HEK293T (cell line): ENCODE results near the gene VILL.

Experiments
- ARNT ChIP-seq: fragments of 450-650 bp; IDR thresholded peaks from 2 replicates; pipeline ENCODE4 v1.6.1; 2017; ENCODE audit warnings: mild to moderate bottlenecking
- CTBP1 ChIP-seq: fragments of 450-650 bp; IDR thresholded peaks from 2 replicates; pipeline ENCODE4 v1.6.1; 2016; ENCODE audit warnings: borderline replicate concordance
- FOXA1 ChIP-seq: fragments of 450-650 bp; IDR thresholded peaks from 2 replicates; pipeline ENCODE4 v1.6.1; 2016; ENCODE audit warnings: mild to moderate bottlenecking
- FOXK2 ChIP-seq: fragments of 450-650 bp; IDR thresholded peaks from 2 replicates; pipeline ENCODE4 v1.6.1; 2016; ENCODE audit warnings: mild to moderate bottlenecking
- FOXM1 ChIP-seq: fragments of 450-650 bp; IDR thresholded peaks from 2 replicates; pipeline ENCODE4 v1.6.1; 2017; ENCODE audit warnings: mild to moderate bottlenecking, borderline replicate concordance
- HDGF ChIP-seq: fragments of 450-650 bp; IDR thresholded peaks from 2 replicates; pipeline ENCODE4 v1.6.1; 2017; ENCODE audit warnings: antibody characterized with exemption, borderline replicate concordance
- L3MBTL2 ChIP-seq: fragments of 450-650 bp; conservative IDR thresholded peaks from 2 replicates; pipeline ENCODE4 v1.6.1; 2016; ENCODE audit warnings: mild to moderate bottlenecking
- SP1 ChIP-seq: fragments of 450-650 bp; IDR thresholded peaks from 2 replicates; pipeline ENCODE4 v1.6.1; 2017
- ZNF384 ChIP-seq: fragments of 450-650 bp; IDR thresholded peaks from 2 replicates; pipeline ENCODE4 v1.6.1; 2016

DNA sequence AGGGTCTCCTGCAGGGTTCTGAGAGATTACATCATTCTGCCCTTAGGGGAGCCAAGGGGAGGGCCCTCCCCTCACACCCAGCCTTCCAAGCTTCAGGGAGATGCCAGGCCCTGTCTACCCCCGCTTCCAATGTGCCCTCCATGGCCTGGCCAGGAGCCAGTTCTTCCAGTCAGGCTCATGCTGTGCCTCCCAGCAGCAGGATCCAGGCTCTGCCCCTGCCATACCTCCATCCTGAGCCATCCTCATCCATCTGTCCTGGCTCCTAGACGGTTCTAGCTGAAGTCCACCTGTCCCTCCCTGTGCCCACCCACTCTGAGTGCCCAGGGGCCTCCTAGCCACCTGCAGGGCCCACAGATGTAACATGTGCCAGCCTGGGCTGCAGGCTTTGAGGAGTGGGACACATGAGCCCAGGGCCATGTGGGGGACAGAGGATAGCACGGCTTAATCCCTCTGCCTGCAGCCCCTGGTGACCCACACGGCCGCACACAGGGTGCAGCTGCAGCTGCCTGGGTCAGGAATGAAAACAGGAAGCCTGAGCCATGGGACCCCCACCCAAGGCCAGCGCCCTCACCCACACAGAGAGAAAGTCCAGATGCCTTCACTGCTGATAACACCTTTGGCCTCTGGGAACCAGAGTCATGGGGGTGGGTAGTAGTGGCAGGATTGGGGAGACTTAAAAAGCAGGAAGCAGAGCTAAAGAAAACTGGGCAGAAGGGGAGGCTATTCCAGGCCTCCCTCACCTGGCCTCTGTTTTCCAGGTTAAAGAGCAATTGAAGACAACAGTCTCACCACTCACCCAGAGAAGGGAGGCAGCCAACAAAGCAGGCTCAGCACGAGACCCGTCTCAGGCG is 27.1 kb downstream of the VILL start:
- TF ChIP-seq SP1 (no peak), HDGF (no peak), FOXK2 (no peak), CTBP1 (no peak), FOXA1 (no peak), ARNT (no peak), L3MBTL2 (no peak), ZNF384 (no peak), FOXM1 (no peak)
